ENCODE data around the gene LENG8.

- TF ChIP-seq CTCF (IDR thresholded peaks at IDR 0.05) (no peak), POLR2A (IDR thresholded peaks at IDR 0.05) (no peak)
Measured at GRCh38 chr19:54493967-54494585, 45.1 kb downstream of the LENG8 start.

Measured in Peyer's patch (tissue), 4 donors.